ENCODE results near the gene PTCH2. TPM values are rescaled to one million over a fixed set of nuclear protein-coding genes. Genes with fewer than 3 reads are reported as not detected.
A peak's percentile ranks its signal among the peaks of the same experiment; 100 is the strongest.

The PTCH2 gene
- total and polyA plus RNA-seq, 2 of the 13 experiments (the other 11 are each of a cell fraction or from before 2014, with no cell fraction given) = 0.60 to 1.5 TPM

- POLR2A ChIA-PET = interaction anchor here (3.6 to 4.5 kb wide), 2 partner anchors 8 to 20 kb away, joined by 28 to 51 read pairs; partner anchors contain the start of gene BTBD19
Observed at GRCh38 chr1:44828841-44829440, 14.1 kb downstream of the PTCH2 start.

GRCh38 chr1:44828003-44828651 is 14.9 kb downstream of the PTCH2 start:
- Histone ChIP-seq H3K4me1 (ENCODE audit: insufficient read depth, low read length) (peaks cover 69% of the 10 kb centered on the region), H3K27ac (ENCODE audit: extremely low read length, insufficient read depth, low read length) (no peak overlapping the region), H4K20me1 (ENCODE audit: insufficient read depth, low read length) (no peaks in the 10 kb centered on the region), H3K27me3 (ENCODE audit: control insufficient read depth in 1 of 2, insufficient read depth in 2 of 2, low read length in 2 of 2) (peaks cover 0 to 16% of the 10 kb centered on the region in 2 experiments; a peak in 1 of 5 replicates), H3K36me3 (replicated peaks in 1 of 2; ENCODE audit: control insufficient read depth in 1 of 2, insufficient read depth in 2 of 2, low read length in 2 of 2) (no peaks in the 10 kb centered on the region), H3K4me3 (replicated peaks in 1 of 3; ENCODE audit: insufficient read depth in 1 of 3, low read depth in 2 of 3, low read length in 3 of 3) (no peak overlapping the region; a peak in 1 of 6 replicates), H3K4me2 (ENCODE audit: low read depth, low read length) (peak overlapping the region; percentile 98; the same call in 1 of the 2 replicates), H3K79me2 (ENCODE audit: insufficient read depth, low read length) (no peaks in the 10 kb centered on the region), H3K9ac (ENCODE audit: insufficient read depth, low read depth, low read length) (no peak overlapping the region), H2AFZ (ENCODE audit: low read length) (no peak overlapping the region), H3K9me3 (ENCODE audit: low read length) (no peaks in the 10 kb centered on the region)
- intact Hi-C loops (cut with micrococcal nuclease; ENCODE audit: unreplicated experiment) = loop anchor here (10.0 kb wide), 1 partner anchor 477 kb away; no protein-coding TSS in a partner anchor
- BruUV-seq (replicated peaks) = no TSS peak
- in situ Hi-C loops (cut with HindIII; ENCODE audit: extremely low pct_ligation_motif_present, low pct_unique_long_range_greater_than_20kb) = loop anchor here (5.0 to 25.0 kb wide), 2 partner anchors 36 to 184 kb away; partner anchors contain the start of genes HECTD3 and UROD
- no peak for FAIRE-seq
- no peak for DNase-seq (ENCODE audit: low spot score)
- ATAC-seq = no peak
- CTCF ChIA-PET (ENCODE audit: low intra/inter-chr PET ratio, low total read pairs) = interaction anchor here (1.2 kb wide), 1 partner anchor 8 kb away, joined by 4 read pairs; no protein-coding TSS in a partner anchor
- POLR2A ChIA-PET = interaction anchor here (0.7 to 11.3 kb wide), 13 partner anchors 10 to 512 kb away, joined by 3 to 570 read pairs (median 13); partner anchors contain the start of genes BEST4, BTBD19, DYNLT4 and HECTD3
- WGBS (ENCODE audit: low lambda C conversion rate) = 91% methylated on average over 21 of the region's 21 CpGs
- 0 out of 2 replicates have a peak, but pooled peaks have one; percentile 8 for TF ChIP-seq HOXA3 (CRISPR knock-in tag; IDR thresholded peaks at IDR 0.05)
- no peak for TF ChIP-seq RFX1 (IDR thresholded peaks at IDR 0.05)
- TF ChIP-seq RFXAP (CRISPR knock-in tag; IDR thresholded peaks at IDR 0.05; ENCODE audit: borderline replicate concordance) = no peak
- TF ChIP-seq KDM6A (CRISPR knock-in tag; IDR thresholded peaks at IDR 0.05; ENCODE audit: low read depth) = no peak
- no peak for TF ChIP-seq PCBP1 (IDR thresholded peaks at IDR 0.05; ENCODE audit: borderline replicate concordance, low read depth, low read length)
- no peak for TF ChIP-seq ZNF12 (CRISPR knock-in tag; IDR thresholded peaks at IDR 0.05)
- TF ChIP-seq TIGD3 (CRISPR knock-in tag; IDR thresholded peaks at IDR 0.05; ENCODE audit: borderline replicate concordance) = no peak
- TF ChIP-seq REST (IDR thresholded peaks at IDR 0.05; ENCODE audit: borderline replicate concordance in 1 of 2, low read depth in 1 of 2, low read length in 2 of 2) = no peak
- TF ChIP-seq CCDC6 (CRISPR knock-in tag; IDR thresholded peaks at IDR 0.05) = no peak

More at GRCh38 chr1:44828841-44829440, 14.1 kb downstream of the PTCH2 start:
- WGBS (ENCODE audit: low lambda C conversion rate) = 83% methylated on average over 1 of the region's 15 CpGs
- Histone ChIP-seq H3K79me2 (ENCODE audit: insufficient read depth, low read length) (no peaks in the 10 kb centered on the region), H3K36me3 (replicated peaks in 1 of 2; ENCODE audit: control insufficient read depth in 1 of 2, insufficient read depth in 2 of 2, low read length in 2 of 2) (no peaks in the 10 kb centered on the region), H3K9me3 (ENCODE audit: low read length) (no peaks in the 10 kb centered on the region), H3K4me3 (replicated peaks in 1 of 3; ENCODE audit: insufficient read depth in 1 of 3, low read depth in 2 of 3, low read length in 3 of 3) (no peak overlapping the region), H4K20me1 (ENCODE audit: insufficient read depth, low read length) (no peaks in the 10 kb centered on the region), H3K4me1 (ENCODE audit: insufficient read depth, low read length) (peaks cover 69% of the 10 kb centered on the region), H3K27ac (ENCODE audit: extremely low read length, insufficient read depth, low read length) (no peak overlapping the region), H3K27me3 (ENCODE audit: control insufficient read depth in 1 of 2, insufficient read depth in 2 of 2, low read length in 2 of 2) (peaks cover 0 to 16% of the 10 kb centered on the region in 2 experiments; a peak in 1 of 5 replicates), H3K9ac (ENCODE audit: insufficient read depth, low read depth, low read length) (no peak overlapping the region), H2AFZ (ENCODE audit: low read length) (no peak overlapping the region), H3K4me2 (ENCODE audit: low read depth, low read length) (no peak overlapping the region)
- ATAC-seq (no peak), DNase-seq (ENCODE audit: low spot score) (no peak), FAIRE-seq (no peak)
- CTCF ChIA-PET (ENCODE audit: low intra/inter-chr PET ratio, low total read pairs) = no interaction called here
- BruUV-seq (replicated peaks) = no TSS peak
- in situ Hi-C loops (cut with HindIII; ENCODE audit: extremely low pct_ligation_motif_present, low pct_unique_long_range_greater_than_20kb) = loop anchor here (5.0 to 25.0 kb wide), 2 partner anchors 37 to 183 kb away; partner anchors contain the start of genes HECTD3 and UROD
- TF ChIP-seq SOX13 (IDR thresholded peaks at IDR 0.05) (no peak), SOX13 (CRISPR knock-in tag; conservative IDR thresholded peaks at IDR 0.05 in 1 of 2, IDR thresholded peaks at IDR 0.05 in 1 of 2) (peak in 1 of 2 experiments; percentile 75; a peak in 2 of 4 replicates), SOX5 (CRISPR knock-in tag; IDR thresholded peaks at IDR 0.05; ENCODE audit: borderline replicate concordance) (peak; percentile 34; the same call in 1 of the 2 replicates), ZKSCAN5 (CRISPR knock-in tag; IDR thresholded peaks at IDR 0.05) (no peak)
- intact Hi-C loops (cut with micrococcal nuclease; ENCODE audit: unreplicated experiment) = loop anchor here (10.0 kb wide), 1 partner anchor 476 kb away; no protein-coding TSS in a partner anchor

Measured in HepG2 (cell line).